Measurements from ENCODE around the gene ZNF778.

- TF ChIP-seq CTCF (IDR thresholded peaks at IDR 0.05) (no peak), POLR2A (IDR thresholded peaks at IDR 0.05) (no peak), POLR2AphosphoS5 (IDR thresholded peaks at IDR 0.05) (no peak)
These were observed 51.7 kb downstream of the ZNF778 start for GRCh38 chr16:89268987-89269735.
